MM.1S (cell line): ENCODE measurements around the gene WDFY1.

Experiments
- EZH2 ChIP-seq: fragments of 300-600 bp; sonication (generic); optimal IDR thresholded peaks from 2 replicates; pipeline ENCODE3; 2017; ENCODE audit warnings: low read depth, mild to moderate bottlenecking, antibody characterized with exemption, low read length, mixed read lengths
- EZH2phosphoT487 ChIP-seq: fragments of 300-600 bp; sonication (generic); IDR thresholded peaks from 2 replicates; pipeline ENCODE4 v1.6.1; 2018; ENCODE audit warnings: antibody characterized with exemption, low read length
- TF ChIP-seq, protein P1 (sequence below): fragments of 300-600 bp; sonication (generic); IDR thresholded peaks from 2 replicates; pipeline ENCODE4 v1.5.1; 2016; ENCODE audit warnings: antibody characterized with exemption, low read length, mixed read lengths

DNA sequence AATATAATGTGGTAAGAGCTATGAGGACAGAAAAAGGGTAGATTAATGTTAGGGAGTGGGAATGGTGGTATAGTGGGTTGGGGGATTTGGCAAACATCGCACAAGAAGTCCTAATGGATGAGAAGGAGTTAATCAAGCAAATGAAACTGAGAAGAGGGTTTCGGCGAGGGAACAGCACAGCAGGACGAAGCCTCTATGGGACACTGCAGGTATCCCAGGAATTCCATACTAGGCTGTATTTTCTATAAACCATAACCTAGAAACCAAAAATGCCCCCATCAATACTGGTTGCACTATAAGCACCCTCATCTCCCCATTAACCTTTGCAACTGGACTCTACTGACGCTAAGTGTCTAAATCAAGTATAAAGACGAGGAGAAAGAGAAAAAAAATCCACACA is 10.3 kb downstream of the WDFY1 start:
- TF ChIP-seq, protein P1, sequence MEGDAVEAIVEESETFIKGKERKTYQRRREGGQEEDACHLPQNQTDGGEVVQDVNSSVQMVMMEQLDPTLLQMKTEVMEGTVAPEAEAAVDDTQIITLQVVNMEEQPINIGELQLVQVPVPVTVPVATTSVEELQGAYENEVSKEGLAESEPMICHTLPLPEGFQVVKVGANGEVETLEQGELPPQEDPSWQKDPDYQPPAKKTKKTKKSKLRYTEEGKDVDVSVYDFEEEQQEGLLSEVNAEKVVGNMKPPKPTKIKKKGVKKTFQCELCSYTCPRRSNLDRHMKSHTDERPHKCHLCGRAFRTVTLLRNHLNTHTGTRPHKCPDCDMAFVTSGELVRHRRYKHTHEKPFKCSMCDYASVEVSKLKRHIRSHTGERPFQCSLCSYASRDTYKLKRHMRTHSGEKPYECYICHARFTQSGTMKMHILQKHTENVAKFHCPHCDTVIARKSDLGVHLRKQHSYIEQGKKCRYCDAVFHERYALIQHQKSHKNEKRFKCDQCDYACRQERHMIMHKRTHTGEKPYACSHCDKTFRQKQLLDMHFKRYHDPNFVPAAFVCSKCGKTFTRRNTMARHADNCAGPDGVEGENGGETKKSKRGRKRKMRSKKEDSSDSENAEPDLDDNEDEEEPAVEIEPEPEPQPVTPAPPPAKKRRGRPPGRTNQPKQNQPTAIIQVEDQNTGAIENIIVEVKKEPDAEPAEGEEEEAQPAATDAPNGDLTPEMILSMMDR = no peak
- no peak for TF ChIP-seq EZH2
- no peak for TF ChIP-seq EZH2phosphoT487
